Kidney (tissue), 14 donors: Measurements from ENCODE around the gene KANK2. TPM values are rescaled to one million over a fixed set of nuclear protein-coding genes. Genes with fewer than 3 reads are reported as not detected.

Experiments used
- DNase-seq, 5 donors: peaks; one replicate each; pipeline ENCODE4 v3.0.0-alpha.2; 2013 to 2020
- FAIRE-seq: peaks from 2 replicates; lab custom pipeline; 2012; peaks lifted over from hg19 to GRCh38; lab: Jason Lieb, UNC
- H3K27ac ChIP-seq, 2 donors: one replicate each; pipeline ENCODE4 v1.7.0; 2013; ENCODE audit warnings: low read depth in 2 of 2, low read length in 2 of 2, inconsistent platforms in 1 of 2
- H3K27me3 ChIP-seq: one replicate; pipeline ENCODE4 v1.7.1; 2013; ENCODE audit warnings: low read length, inconsistent platforms; ENCODE audit not compliant: control insufficient read depth, insufficient read depth
- H3K36me3 ChIP-seq, 3 donors: one replicate each; pipeline versions ENCODE4 v1.7.0 to v1.7.1; 2013; ENCODE audit warnings: low read length in 3 of 3, control low read depth in 1 of 3, inconsistent platforms in 1 of 3; ENCODE audit not compliant: insufficient read depth in 3 of 3, control insufficient read depth in 2 of 3
- H3K4me1 ChIP-seq, 3 donors: one replicate each; pipeline versions ENCODE4 v1.7.0 to v1.7.1; 2013; ENCODE audit warnings: low read length in 3 of 3, inconsistent platforms in 1 of 3, low read depth in 1 of 3; ENCODE audit not compliant: control insufficient read depth in 2 of 3, insufficient read depth in 2 of 3
- H3K4me3 ChIP-seq, 3 donors: one replicate each; pipeline versions ENCODE4 v1.7.0 to v1.8.1; 2013; ENCODE audit warnings: low read length in 3 of 3, control low read depth in 1 of 3, inconsistent platforms in 1 of 3
- H3K9ac ChIP-seq, 3 donors: one replicate each; pipeline versions ENCODE4 v1.7.0 to v1.7.1; 2013; ENCODE audit warnings: low read length in 3 of 3, control low read depth in 1 of 3, inconsistent platforms in 1 of 3
- H3K9me3 ChIP-seq, 3 donors: one replicate each; pipeline versions ENCODE4 v1.7.0 to v1.7.1; 2013; ENCODE audit warnings: low read length in 3 of 3, control low read depth in 1 of 3, inconsistent platforms in 1 of 3; ENCODE audit not compliant: control insufficient read depth in 2 of 3, insufficient read depth in 1 of 3
- intact Hi-C: fragments of 100-400 bp; cut with DNase I; formaldehyde crosslinking; loops from one replicate; pipeline ENCODE4 v1.11.1; 2022
- polyA plus RNA-seq: library from polyadenylated mRNA; stranded (reverse); fragments of 350-450 nt; fragmentation: Illumina TruSeq; extraction: RNeasy Lipid Tissue Mini Kit (QIAGEN cat#74804); gene quantifications from one replicate; pipeline ENCODE4 v1.2.3, GENCODE V29; 2014; ENCODE audit warnings: low read depth, low replicate concordance; ENCODE audit not compliant: insufficient read depth
- total RNA-seq: library from RNA; stranded (reverse); fragmentation: NEBNext Ultra II Directional; extraction: Animal tissue kit (Norgen Biotek cat#: 25700); gene quantifications from one replicate; pipeline ENCODE4 v1.2.1, GENCODE V29; 2021
- TF ChIP-seq, protein P1 (sequence below): IDR thresholded peaks from 3 replicates; pipeline ENCODE4 v1.5.1; 2012; ENCODE audit warnings: mild to moderate bottlenecking, moderate library complexity, borderline replicate concordance; ENCODE audit not compliant: insufficient read depth; ENCODE audit errors: extremely low read depth
- donor health status: control.
- donor health status: control.
- donor health status: control.
- donor health status: control.
- donor health status: control.
- donor health status: DM: yes; HTN: yes; CAD: no.
- donor health status: Normal renal cell carcinoma (clear cell type).

The KANK2 gene
- total and polyA plus RNA-seq, 2 donors from 2014 or later: 37.5 to 119 TPM

DNA sequence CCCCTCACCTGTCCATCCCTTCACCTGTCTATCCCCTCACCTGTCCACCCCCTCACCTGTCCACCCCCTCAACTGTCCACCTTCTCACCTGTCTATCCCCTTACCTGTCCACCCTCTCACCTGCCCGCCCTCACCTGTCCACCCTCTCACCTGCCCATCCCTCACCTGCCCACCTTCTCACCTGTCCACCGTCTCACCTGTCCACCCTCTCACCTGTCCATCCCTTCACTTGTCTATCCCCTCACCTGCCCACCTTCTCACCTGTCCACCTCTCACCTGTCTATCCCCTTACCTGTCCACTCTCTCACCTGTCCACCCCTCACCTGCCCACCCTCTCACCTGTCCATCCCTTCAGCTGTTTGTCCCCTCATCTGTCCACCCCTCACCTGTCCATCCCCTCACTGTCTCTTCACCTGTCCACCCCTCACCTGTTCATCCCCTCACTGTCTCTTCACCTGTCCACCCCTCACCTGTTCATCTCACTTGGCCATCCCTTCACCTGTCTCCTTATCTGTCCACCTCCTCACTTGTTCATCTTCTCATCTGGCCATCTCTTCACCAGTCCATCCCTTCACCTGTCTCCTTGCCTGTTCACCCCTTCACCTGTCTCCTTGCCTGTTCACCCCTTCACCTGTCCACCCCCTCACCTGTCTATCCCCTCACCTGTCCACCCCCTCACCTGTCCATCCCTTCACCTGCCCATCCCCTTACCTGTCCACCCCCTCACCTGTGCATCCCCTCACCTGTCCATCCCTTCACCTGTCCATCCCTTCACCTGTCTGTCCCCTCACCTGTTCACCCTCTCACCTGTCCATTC, 12.7 kb upstream of the KANK2 start:
- no peak for DNase-seq
- Histone ChIP-seq H3K9me3 (no peaks in the 10 kb centered on the region), H3K36me3 (peaks cover 12 to 16% (median 14%) of the 10 kb centered on the region in 3 donors), H3K27ac (no peak overlapping the region), H3K4me3 (no peak overlapping the region), H3K27me3 (no peaks in the 10 kb centered on the region), H3K9ac (no peak overlapping the region), H3K4me1 (peaks cover 0 to under 1% (median 0%) of the 10 kb centered on the region in 3 donors)
- no peak for FAIRE-seq
- intact Hi-C loops: loop anchor here (10.0 kb wide), 1 partner anchor 175 kb away; no protein-coding TSS in a partner anchor
- TF ChIP-seq, protein P1, sequence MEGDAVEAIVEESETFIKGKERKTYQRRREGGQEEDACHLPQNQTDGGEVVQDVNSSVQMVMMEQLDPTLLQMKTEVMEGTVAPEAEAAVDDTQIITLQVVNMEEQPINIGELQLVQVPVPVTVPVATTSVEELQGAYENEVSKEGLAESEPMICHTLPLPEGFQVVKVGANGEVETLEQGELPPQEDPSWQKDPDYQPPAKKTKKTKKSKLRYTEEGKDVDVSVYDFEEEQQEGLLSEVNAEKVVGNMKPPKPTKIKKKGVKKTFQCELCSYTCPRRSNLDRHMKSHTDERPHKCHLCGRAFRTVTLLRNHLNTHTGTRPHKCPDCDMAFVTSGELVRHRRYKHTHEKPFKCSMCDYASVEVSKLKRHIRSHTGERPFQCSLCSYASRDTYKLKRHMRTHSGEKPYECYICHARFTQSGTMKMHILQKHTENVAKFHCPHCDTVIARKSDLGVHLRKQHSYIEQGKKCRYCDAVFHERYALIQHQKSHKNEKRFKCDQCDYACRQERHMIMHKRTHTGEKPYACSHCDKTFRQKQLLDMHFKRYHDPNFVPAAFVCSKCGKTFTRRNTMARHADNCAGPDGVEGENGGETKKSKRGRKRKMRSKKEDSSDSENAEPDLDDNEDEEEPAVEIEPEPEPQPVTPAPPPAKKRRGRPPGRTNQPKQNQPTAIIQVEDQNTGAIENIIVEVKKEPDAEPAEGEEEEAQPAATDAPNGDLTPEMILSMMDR: no peak

DNA sequence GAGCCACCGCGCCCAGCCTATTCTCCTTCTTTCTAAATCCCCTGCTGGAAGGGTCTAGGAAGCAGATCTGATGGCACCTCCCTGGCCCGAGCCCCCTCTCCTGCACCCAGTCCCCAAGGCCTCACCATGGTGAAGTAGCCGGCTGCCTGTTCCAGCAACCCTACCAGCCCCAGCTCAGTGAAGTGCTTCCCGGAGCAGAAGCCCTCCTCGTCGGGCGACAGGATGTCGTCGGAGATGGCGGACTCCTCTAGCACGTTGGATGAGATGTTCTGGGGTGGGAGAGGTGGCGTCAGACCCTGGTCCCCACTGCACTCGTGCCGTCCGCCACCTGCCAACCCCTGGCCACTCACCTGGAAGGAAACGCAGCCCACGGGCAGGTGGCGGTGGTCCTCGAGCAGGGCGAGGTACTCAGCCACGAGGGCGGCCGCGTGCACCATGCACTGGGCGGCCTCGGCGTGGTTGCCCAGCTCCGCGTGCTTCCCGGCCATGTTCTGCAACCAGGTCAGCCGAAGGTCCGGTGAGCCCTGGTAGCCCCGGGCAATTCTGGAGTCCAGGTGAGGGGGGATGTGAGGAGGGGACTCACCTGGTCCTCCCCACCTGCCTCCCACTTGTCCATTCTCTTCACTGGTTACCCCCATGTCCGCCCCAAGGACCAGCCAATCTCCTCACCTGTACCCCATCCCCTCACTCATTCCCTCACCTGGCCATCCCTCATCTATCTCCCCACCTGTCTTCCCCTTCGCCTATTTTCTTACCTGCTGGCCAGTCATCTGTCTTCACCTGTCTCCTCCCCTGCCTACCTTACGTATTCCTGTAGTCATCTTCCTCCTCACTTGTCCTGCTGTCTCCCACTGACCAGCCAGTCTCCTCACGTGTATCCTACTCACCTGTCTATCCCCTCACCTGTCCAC, 11.5 kb upstream of the KANK2 start:
- TF ChIP-seq, protein P1: no peak
- intact Hi-C loops: no loop called here
- Histone ChIP-seq H3K36me3 (peaks cover 8 to 13% (median 12%) of the 10 kb centered on the region in 3 donors), H3K9ac (no peak overlapping the region), H3K27me3 (no peaks in the 10 kb centered on the region), H3K4me1 (peaks cover 0 to 11% (median 4%) of the 10 kb centered on the region in 3 donors), H3K9me3 (no peaks in the 10 kb centered on the region), H3K4me3 (no peak overlapping the region), H3K27ac (no peak overlapping the region)
- FAIRE-seq: no peak
- peak in 1 of 5 donors; percentile 72 for DNase-seq

DNA sequence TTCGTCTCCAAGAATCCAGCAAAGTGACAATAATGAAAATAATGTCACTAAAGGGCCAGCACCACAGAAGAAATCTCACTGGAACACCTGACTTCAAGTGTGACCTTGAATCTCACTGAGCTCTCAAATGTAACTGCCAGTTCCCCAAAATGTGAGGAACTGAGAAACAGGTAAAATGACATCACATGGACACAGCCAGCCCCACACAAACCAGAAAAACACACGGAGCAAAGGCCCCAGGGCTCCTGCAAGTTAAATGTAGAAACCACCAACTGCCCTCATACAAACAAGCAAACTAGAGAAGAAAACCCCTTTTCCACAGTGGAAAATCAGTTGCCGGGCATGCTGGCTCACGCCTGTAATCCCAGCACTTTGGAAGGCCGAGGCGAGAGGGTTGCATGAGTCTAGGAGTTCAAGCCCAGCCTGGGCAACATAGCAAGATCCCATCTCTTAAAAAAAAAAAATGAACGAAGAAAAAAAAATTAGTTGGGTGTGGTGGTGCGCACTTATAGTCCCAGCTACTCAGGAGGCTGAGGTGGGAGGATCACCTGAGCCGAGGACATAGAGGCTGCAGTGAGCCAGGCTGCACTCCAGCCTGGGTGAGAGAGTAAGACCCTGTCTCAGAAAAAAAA, 8.7 kb upstream of the KANK2 start:
- no peak overlapping the region for H3K4me3 ChIP-seq
- peaks cover 0 to 11% (median 10%) of the 10 kb centered on the region in 3 donors for H3K4me1 ChIP-seq
- no peaks in the 10 kb centered on the region for H3K27me3 ChIP-seq
- DNase-seq: no peak
- H3K36me3 ChIP-seq: peaks cover 5 to 12% (median 6%) of the 10 kb centered on the region in 3 donors
- intact Hi-C loops: no loop called here
- FAIRE-seq: no peak
- peak overlapping the region in 1 of 2 donors; percentile 30 for H3K27ac ChIP-seq
- no peaks in the 10 kb centered on the region for H3K9me3 ChIP-seq
- TF ChIP-seq, protein P1: no peak
- H3K9ac ChIP-seq: no peak overlapping the region
